Stimulated activated CD8-positive, alpha-beta memory T cell treated with anti-CD3 and anti-CD28 coated beads, Interleukin-2, amount 100 ng/mL, for 48 hours (primary cell): ENCODE data around the gene DHRS7B.
"Not testable (repeated sequence)": the region's sequence is repeated elsewhere in the genome, so short reads cannot be mapped to it uniquely, and the experiment has no call there.

Experiments
- DNase-seq, 2 donors: peaks; one replicate each; pipeline ENCODE4 v3.0.0-alpha.2; 2020; ENCODE audit warnings: low read depth in 2 of 2

Gene DHRS7B

DNA sequence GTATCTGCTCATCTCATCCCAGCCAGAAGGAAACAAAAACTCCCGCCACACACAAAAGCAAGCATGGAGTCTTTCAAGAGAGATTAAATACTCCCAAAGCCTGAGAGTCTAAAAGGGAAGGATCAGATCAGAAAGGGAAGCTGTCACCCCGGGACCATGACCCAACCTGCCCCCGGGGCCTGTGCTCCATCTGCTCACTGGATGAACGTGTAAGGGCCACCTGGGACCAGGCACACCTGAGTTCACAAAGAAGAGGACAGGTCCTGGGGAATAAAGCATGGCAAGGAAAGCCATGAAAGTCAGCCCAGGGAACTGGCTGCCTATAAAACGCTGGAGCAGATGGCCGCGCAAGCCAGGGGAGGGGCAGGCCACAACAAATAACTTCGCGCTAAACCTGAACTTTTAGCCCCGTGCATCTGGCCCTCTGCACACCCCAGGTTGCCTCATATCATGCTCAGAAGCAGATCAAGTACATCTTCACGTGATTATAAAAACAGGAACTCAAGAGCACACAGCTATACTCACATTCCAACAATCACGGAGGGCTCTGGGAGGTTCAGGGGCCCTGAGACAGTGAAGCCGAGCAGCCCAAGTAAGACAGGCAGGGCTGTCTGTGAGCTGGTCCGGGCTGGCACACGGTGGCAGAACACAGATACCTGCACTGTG, 83.8 kb downstream of the DHRS7B start:
- no peak for DNase-seq

DNA sequence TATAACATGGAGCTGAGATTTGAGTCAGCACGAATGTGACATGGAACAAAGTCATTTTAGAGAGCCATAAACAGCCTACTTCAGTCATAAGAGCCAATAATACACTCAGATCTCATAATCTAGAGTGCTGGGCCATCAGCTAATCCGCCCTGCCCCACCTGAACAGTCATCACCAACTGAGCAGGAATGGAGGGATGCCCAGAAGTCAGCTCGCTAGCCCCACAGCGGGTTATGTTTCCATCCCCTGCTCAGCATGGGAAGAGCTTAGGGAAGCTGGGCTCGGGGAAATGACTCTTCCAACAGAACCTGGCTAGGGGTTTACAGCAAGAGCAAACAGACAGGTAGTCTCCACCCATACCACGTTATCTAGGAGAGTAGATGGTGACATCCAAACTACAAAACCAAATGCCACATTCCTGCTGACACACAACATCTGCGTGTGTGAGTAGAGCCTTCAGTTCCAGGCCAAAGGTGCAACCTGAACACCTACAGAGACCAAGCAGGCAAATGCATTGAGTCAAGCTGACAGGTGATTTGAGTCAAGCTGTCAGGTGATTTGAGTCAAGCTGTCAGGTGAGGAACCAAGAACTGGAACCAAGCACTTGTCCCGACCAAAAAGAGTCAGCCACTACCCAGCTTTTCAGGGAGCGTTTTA, 85.2 kb downstream of the DHRS7B start:
- no peak for DNase-seq

DNA sequence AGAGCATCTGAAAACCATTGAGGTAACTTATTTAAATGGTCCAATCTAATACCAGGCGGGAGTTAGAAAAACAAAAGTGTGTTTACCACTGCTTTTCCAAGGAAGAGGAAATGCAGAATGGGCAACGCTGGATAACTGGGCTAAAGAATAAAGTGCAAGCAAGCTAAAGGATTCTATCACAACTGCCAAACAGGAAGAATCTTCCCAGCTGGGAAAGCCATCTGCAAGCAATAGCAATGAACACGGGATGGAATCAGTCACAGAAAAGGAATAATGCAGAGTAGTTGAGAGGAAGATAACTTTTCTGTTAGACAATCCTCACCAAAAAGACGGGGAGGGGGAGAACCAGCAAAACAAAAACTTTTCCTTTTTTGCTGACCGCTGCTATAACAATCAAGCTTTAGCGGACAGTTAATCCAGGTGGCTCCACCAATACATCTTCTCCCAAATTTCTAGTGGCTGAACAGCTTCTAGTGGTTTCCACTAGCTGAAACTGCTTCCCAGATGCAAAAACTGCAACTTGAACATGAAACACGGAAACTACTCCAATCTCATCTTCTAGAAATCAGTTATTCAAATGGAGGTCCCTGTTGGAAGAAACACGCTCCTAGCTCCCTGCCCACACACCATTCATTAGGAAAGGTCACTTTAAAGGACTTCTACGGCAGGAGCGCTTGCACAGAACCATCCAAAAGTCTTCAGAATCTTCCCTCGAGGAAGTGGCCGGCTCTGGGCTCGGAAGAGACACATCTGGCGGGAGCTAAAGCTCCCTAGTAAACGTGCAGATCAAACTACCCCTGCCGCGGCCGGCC, 86.3 kb downstream of the DHRS7B start:
- DNase-seq, result no peak

DNA sequence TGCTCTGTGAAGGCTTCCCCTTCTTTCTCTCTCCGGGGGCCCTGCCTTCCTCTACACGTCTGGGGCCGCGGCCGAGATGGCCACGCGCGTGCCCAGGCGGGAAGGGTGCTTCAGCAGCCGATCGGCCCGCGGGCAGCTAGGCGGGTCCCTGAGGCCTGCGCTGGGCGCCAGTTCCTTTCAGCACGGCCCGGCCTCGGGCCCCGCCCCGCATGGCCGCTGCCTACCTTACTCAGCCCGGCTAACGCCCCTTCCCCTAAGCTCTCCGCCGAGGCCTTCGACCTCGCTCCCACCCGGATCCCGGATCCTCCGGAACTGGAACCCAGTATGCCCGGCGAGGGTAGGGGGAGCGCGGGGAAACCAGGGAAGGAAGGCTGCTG, 86.9 kb downstream of the DHRS7B start:
- peak; percentile 4 to 11 for DNase-seq

DNA sequence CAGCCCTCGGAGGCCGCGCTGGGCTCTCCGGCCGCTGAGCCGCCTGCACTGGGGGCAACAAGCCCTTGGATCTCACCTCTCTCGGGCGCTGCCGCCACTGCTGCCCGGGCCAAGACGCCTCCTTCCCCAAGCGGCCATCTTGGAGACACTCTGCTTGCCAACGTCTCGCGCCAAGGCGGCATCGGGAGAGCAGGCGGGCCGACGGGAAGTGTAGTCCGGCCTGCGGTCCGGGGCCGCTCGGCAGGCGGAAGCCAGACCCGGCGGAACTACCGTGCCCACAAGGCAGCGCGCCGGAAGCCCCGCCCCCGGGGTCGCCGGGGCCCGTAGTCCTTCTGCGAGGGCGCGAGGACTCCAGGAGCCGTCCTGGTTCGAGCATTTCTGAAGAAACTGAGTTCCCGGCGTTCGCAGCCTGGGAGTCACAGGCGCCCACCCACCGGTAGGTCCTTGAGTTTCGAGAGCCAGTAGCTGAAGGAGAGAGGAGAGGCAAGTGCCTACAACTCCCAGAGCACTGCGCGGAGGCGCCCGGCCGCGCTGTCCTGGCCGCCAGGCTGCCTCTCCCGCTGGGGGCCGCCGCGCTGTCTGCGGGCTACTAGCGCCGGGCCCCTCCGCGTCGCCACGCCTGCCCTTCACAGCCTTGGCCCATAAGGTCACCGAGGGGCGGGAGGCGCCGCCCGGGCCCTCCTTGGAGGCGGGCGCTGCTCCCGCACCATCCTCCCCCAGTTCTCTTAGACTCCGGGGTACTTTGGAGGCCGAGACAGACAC, 87.4 kb downstream of the DHRS7B start, which contains the start of gene TMEM11:
TMEM11 (minus strand) TSS at position 147 of the 762 bp plus-strand sequence; CDS start at position 138, 9 bp downstream.
- peak; percentile 92 to 95 for DNase-seq

- DNase-seq, result no peak
These were observed 88.2 kb downstream of the DHRS7B start for GRCh38 chr17:21214777-21215541.

DNA sequence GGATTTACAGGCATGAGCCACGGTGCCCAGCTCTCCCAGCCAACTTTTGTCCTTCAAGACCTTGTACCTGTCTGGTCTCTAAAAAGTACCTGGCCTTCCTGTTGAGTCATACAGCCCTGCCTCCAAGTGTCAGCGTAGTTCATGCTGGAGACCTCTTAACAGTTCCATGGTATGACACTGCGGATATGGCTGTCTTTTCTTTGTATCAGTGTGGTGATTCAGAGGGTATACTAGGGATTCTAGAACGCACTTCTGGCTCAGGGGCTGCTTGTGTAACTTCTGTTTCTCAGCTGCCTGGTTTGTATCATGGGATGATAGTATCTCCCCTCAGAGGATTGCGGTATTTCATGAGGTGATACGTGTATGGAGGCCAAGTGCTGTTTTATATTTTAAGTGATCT, 89.2 kb downstream of the DHRS7B start:
- DNase-seq, result no peak

DNA sequence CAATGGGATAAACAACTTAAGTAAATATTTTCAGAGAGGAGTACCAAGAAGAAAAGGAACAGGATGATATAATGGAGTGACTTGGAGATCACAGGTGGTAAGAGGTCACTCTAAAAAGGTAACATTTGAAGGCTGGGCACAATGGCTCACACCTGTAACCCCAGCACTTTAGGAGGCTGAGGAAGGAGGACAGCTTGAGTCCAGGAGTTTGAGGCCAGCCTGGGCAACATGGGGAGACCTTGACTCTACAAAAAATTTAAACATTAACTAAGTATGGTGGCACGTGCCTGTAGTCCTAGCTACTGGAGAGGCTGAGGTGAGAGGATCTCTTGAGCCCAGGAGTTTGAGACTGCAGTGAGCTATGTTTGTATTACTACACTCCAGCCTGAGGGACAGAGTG, 90.6 kb downstream of the DHRS7B start:
- no peak for DNase-seq

DNA sequence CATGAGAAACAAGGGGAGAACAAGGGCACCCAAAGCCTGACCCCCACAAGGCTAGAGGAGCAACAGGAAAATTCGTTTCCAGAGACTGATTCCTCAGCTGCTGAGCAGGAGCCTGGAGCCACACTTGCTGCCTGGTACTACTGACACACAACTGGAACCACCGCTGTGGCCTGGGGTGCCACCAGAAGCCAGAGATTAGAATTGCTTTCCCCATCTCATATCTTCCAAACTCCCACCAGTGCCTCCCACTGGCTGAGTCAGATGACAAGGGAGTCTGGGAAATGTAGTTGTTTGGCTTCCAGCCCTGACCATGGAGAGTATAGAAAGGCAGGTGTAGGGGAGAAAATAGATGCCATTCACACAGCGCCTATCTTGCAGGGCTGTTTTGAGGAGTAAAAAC, 91.3 kb downstream of the DHRS7B start:
- DNase-seq, result peak; percentile 7 to 46

- DNase-seq, result no peak
These were observed 92.1 kb downstream of the DHRS7B start for GRCh38 chr17:21218831-21219380.

- DNase-seq, result no peak
These were observed 96.3 kb downstream of the DHRS7B start for GRCh38 chr17:21223086-21223485.

- DNase-seq, result not testable (repeated sequence)
These were observed 100.5 kb downstream of the DHRS7B start for GRCh38 chr17:21227277-21227676.

- no peak for DNase-seq
These were observed 101.3 kb downstream of the DHRS7B start for GRCh38 chr17:21228111-21228510.

DNA sequence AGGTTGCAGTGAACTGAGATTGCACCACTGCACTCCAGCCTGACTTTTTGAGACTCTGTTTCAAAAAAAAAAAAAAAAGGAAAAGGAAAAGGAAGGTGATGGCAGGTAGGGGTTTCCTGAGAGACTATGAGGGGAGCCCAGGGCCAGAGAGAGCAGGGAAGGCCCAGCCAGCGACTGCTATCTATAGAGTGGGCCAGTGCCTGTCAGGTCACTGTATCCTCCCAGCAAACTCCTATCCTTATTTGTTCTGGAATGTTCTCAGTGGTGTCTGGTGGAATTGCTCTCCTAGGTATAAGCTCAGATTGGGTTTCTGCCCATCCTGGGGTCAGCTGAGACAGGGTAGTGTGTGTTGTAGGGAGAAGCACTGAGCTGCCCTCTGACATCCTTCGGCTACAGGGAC, 102.1 kb downstream of the DHRS7B start:
- DNase-seq, result no peak

DNA sequence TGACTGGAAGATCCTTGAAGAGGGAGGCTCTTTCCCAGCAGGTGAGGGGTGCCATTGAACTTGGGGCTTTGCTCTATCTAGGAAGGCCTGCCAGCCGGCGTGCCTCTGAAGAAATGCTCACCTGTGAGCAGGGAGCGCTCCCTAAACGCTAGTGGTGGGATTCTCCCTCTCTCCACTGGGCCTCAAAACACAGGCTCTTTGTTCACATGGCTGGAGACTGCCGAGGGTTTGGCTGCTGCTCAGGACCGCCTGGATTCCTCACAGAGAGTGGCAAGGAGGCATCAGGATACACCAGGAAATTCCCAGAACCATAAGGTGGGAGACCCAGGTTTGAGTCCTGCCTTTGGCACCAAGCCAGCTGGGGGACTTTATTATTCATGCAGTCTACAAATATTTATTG, 104.8 kb downstream of the DHRS7B start:
- no peak for DNase-seq

DNA sequence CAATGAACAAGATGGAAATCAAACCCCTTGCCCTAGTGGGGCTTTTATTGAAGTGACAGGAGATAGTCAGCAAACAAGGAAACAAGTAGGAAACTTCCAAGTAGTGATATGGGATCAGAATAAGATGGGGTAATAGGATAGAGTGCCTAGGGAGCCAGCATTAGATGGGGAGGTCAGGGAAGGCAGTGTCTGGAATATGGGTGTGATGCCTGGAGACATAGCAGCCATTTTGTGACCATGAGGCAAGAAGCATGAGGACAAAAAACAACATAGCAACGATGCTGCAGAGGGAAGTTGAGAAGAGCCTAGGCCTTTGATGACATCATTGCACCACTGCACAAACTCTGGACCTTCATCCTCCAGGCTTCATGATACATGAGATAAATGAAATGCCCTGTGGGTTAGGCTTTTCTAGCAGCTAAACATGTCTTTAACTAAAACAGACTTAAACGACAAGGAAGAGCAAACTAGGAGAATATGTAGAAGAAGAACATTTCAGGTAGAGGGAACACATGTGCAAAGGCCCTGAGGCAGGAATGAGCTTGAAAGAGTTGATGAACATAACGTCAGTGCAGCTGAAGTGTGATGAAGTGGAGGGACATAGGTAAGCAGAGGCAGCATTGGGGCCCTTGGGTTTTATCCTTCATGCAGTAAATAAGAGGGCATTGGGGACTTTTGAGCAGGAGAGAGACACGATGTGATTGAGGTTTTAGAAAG, 105.4 kb downstream of the DHRS7B start:
- no peak for DNase-seq

- DNase-seq, result no peak
These were observed 107.0 kb downstream of the DHRS7B start for GRCh38 chr17:21233581-21234347.

DNA sequence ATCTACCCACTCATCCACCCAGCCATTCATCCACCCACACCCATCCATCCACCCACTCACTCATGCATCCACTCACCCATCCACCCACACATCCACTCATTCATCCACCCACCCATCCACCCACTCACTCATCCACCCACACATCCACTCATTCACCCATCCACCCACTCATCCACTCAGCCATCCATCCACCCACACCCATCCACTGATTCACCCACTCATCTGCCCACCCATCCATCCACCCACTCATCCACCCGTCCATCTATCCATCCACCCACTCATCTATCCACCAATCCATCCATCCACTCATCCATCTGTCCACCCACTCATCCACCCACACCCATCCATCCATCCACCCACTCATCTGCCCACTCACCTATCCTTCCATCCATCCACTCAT, 109.2 kb downstream of the DHRS7B start:
- DNase-seq, result no peak

GRCh38 chr17:21239680-21240368, 113.1 kb downstream of the DHRS7B start:
- no peak for DNase-seq
